ENCODE results near the gene OTULIN. TPM values are rescaled to one million over a fixed set of nuclear protein-coding genes. Genes with fewer than 3 reads are reported as not detected.

OTULIN gene
- total and polyA plus RNA-seq, 3 experiments from 2014 or later: 28.1 to 87.6 (median 86.2) TPM

GRCh38 chr5:14724633-14725032 is 60.1 kb downstream of the OTULIN start:
- H3K4me3 Mint-ChIP-seq: no peak overlapping the region
- H3K27me3 ChIP-seq (ENCODE audit: insufficient read depth, low read length, poor library complexity, severe bottlenecking): no peaks in the 10 kb centered on the region
- DNase-seq: no peak
- POLR2A ChIA-PET: no interaction called here
- no peak overlapping the region for H3K27ac ChIP-seq (ENCODE audit: low read depth, low read length)
- CTCF ChIA-PET: interaction anchor here (0.8 to 3.8 kb wide), 5 partner anchors 8 to 290 kb away, joined by 3 to 18 read pairs (median 4); no protein-coding TSS in a partner anchor
- no peaks in the 10 kb centered on the region for H3K9me3 Mint-ChIP-seq
- H3K27ac Mint-ChIP-seq: peak overlapping the region in 1 of 8 donors; percentile 42
- H3K27me3 Mint-ChIP-seq: no peaks in the 10 kb centered on the region
- no peak overlapping the region for H3K4me3 ChIP-seq (ENCODE audit: low read length)
- H3K9me3 ChIP-seq (ENCODE audit: low read length): no peaks in the 10 kb centered on the region
- H3K4me1 ChIP-seq (ENCODE audit: insufficient read depth, low read length): peaks cover 14% of the 10 kb centered on the region
- peaks cover 6% of the 10 kb centered on the region for H3K36me3 ChIP-seq (ENCODE audit: insufficient read depth, low read length)
- H3K4me1 Mint-ChIP-seq: peaks cover 10 to 39% (median 24%) of the 10 kb centered on the region in 3 donors
- peaks cover 6 to 53% (median 7%) of the 10 kb centered on the region in 3 donors for H3K36me3 Mint-ChIP-seq

DNA sequence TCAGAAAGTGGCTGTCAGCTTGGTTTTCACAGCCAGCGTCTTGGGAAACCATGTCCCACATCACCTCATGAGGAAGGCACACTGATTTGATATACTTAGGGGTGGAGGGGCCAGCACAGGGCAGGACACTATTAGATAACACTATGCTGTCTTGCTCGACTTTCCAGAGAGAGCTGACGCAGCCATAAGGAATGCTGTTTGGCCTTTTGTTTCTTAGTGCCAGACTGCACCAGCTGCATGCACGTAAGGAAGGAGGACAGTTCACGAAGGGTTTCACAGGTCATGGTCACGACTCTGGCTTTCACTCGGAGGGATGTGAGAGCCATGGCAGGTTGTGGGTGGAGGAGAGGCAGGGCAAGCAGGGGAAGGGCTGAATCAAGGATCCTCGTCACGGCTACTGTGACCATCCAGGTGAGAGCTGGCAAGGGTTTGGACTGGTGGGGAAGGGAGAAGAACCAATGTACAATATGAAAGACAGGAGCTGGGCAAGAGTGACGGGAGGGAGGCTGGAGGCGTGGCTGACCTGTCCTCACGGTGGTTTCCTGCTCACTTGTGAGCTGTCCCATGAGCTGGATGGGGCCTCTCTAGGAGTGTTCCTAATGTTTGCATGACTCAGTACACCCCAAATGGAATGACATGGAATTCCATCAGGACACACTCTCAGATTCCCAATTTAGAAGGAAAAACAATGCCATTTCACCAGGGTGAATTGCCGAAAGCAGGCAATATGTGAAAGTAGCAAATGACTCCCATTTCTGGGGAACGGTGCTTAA is 61.7 kb downstream of the OTULIN start:
- H3K4me1 Mint-ChIP-seq: peaks cover 7 to 27% (median 7%) of the 10 kb centered on the region in 3 donors
- H3K27ac Mint-ChIP-seq: peak overlapping the region in 2 of 8 donors; percentile 9 to 66
- no peaks in the 10 kb centered on the region for H3K27me3 ChIP-seq (ENCODE audit: insufficient read depth, low read length, poor library complexity, severe bottlenecking)
- no peak overlapping the region for H3K4me3 ChIP-seq (ENCODE audit: low read length)
- H3K4me1 ChIP-seq (ENCODE audit: insufficient read depth, low read length): peaks cover 2% of the 10 kb centered on the region
- peaks cover 6% of the 10 kb centered on the region for H3K36me3 ChIP-seq (ENCODE audit: insufficient read depth, low read length)
- POLR2A ChIA-PET: no interaction called here
- H3K27ac ChIP-seq (ENCODE audit: low read depth, low read length): no peak overlapping the region
- H3K36me3 Mint-ChIP-seq: peaks cover 6 to 63% (median 10%) of the 10 kb centered on the region in 3 donors
- DNase-seq: no peak
- H3K27me3 Mint-ChIP-seq: no peaks in the 10 kb centered on the region
- H3K4me3 Mint-ChIP-seq: no peak overlapping the region
- CTCF ChIA-PET: interaction anchor here (0.8 to 4.8 kb wide), 20 partner anchors 9 to 289 kb away, joined by 3 to 72 read pairs (median 4); no protein-coding TSS in a partner anchor
- no peaks in the 10 kb centered on the region for H3K9me3 Mint-ChIP-seq
- H3K9me3 ChIP-seq (ENCODE audit: low read length): no peaks in the 10 kb centered on the region

GRCh38 chr5:14727428-14727865 is 62.9 kb downstream of the OTULIN start:
- Mint-ChIP-seq H3K4me3 (no peak overlapping the region), H3K27me3 (no peaks in the 10 kb centered on the region), H3K27ac (peak overlapping the region in 4 of 8 donors; percentile 11 to 77 (median 67)), H3K36me3 (peaks cover 6 to 68% (median 13%) of the 10 kb centered on the region in 3 donors), H3K4me1 (peaks cover 5 to 19% (median 5%) of the 10 kb centered on the region in 3 donors), H3K9me3 (no peaks in the 10 kb centered on the region)
- no peak overlapping the region for H3K27ac ChIP-seq (ENCODE audit: low read depth, low read length)
- H3K27me3 ChIP-seq (ENCODE audit: insufficient read depth, low read length, poor library complexity, severe bottlenecking): no peaks in the 10 kb centered on the region
- CTCF ChIA-PET: interaction anchor here (0.6 to 4.8 kb wide), 35 partner anchors 8 to 288 kb away, joined by 3 to 72 read pairs (median 3); no protein-coding TSS in a partner anchor
- peaks cover 6% of the 10 kb centered on the region for H3K36me3 ChIP-seq (ENCODE audit: insufficient read depth, low read length)
- no peaks in the 10 kb centered on the region for H3K9me3 ChIP-seq (ENCODE audit: low read length)
- no peaks in the 10 kb centered on the region for H3K4me1 ChIP-seq (ENCODE audit: insufficient read depth, low read length)
- DNase-seq: peak; percentile 59 to 77 (median 65)
- H3K4me3 ChIP-seq (ENCODE audit: low read length): no peak overlapping the region
- POLR2A ChIA-PET: no interaction called here

GRCh38 chr5:14727928-14728458 is 63.5 kb downstream of the OTULIN start:
- POLR2A ChIA-PET: no interaction called here

DNA sequence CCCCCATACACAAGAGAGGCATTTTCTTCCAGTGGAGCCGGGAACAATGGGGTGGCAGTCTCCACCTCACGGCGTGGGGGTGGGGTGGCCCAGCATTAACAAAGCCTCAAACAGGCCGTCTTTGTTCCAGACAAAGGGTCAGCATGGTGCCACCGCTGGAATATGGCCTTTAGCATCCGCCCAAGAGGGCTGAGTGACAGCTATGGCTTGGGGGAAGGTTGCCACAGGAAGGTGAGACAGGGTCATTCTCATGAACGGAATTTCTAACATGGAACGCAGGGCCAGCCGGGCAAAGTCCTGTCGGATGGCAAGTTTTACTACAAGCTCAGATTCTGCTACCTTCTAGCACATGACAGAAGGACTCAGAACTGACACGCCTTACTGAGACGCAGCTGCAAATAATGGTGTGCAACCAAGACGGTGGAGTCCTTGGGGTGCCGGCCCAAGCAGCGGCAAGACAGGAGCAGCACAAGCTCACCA is 64.0 kb downstream of the OTULIN start:
- Mint-ChIP-seq H3K36me3 (peaks cover 6 to 73% (median 13%) of the 10 kb centered on the region in 3 donors), H3K4me1 (peaks cover 4 to 13% (median 5%) of the 10 kb centered on the region in 3 donors), H3K27ac (no peak overlapping the region), H3K27me3 (no peaks in the 10 kb centered on the region), H3K9me3 (no peaks in the 10 kb centered on the region), H3K4me3 (no peak overlapping the region)
- no peaks in the 10 kb centered on the region for H3K27me3 ChIP-seq (ENCODE audit: insufficient read depth, low read length, poor library complexity, severe bottlenecking)
- H3K27ac ChIP-seq (ENCODE audit: low read depth, low read length): no peak overlapping the region
- no peak overlapping the region for H3K4me3 ChIP-seq (ENCODE audit: low read length)
- ChIA-PET CTCF (interaction anchor here (0.7 to 4.8 kb wide), 9 partner anchors 15 to 274 kb away, joined by 3 to 72 read pairs (median 8); no protein-coding TSS in a partner anchor), POLR2A (no interaction called here)
- H3K36me3 ChIP-seq (ENCODE audit: insufficient read depth, low read length): peaks cover 12% of the 10 kb centered on the region
- no peaks in the 10 kb centered on the region for H3K4me1 ChIP-seq (ENCODE audit: insufficient read depth, low read length)
- no peak for DNase-seq
- H3K9me3 ChIP-seq (ENCODE audit: low read length): no peaks in the 10 kb centered on the region

More at GRCh38 chr5:14727928-14728458, 63.5 kb downstream of the OTULIN start:
- H3K4me1 ChIP-seq (ENCODE audit: insufficient read depth, low read length): no peaks in the 10 kb centered on the region
- no peak overlapping the region for H3K4me3 ChIP-seq (ENCODE audit: low read length)
- Mint-ChIP-seq H3K4me3 (no peak overlapping the region), H3K27me3 (no peaks in the 10 kb centered on the region), H3K27ac (peak overlapping the region in 2 of 8 donors; percentile 12 to 68), H3K9me3 (no peaks in the 10 kb centered on the region), H3K4me1 (peaks cover 4 to 14% (median 5%) of the 10 kb centered on the region in 3 donors), H3K36me3 (peaks cover 6 to 69% (median 13%) of the 10 kb centered on the region in 3 donors)
- DNase-seq: no peak
- no peaks in the 10 kb centered on the region for H3K27me3 ChIP-seq (ENCODE audit: insufficient read depth, low read length, poor library complexity, severe bottlenecking)
- H3K9me3 ChIP-seq (ENCODE audit: low read length): no peaks in the 10 kb centered on the region
- CTCF ChIA-PET: interaction anchor here (0.6 to 4.8 kb wide), 25 partner anchors 9 to 287 kb away, joined by 3 to 72 read pairs (median 4); no protein-coding TSS in a partner anchor
- H3K27ac ChIP-seq (ENCODE audit: low read depth, low read length): no peak overlapping the region
- peaks cover 10% of the 10 kb centered on the region for H3K36me3 ChIP-seq (ENCODE audit: insufficient read depth, low read length)

DNA sequence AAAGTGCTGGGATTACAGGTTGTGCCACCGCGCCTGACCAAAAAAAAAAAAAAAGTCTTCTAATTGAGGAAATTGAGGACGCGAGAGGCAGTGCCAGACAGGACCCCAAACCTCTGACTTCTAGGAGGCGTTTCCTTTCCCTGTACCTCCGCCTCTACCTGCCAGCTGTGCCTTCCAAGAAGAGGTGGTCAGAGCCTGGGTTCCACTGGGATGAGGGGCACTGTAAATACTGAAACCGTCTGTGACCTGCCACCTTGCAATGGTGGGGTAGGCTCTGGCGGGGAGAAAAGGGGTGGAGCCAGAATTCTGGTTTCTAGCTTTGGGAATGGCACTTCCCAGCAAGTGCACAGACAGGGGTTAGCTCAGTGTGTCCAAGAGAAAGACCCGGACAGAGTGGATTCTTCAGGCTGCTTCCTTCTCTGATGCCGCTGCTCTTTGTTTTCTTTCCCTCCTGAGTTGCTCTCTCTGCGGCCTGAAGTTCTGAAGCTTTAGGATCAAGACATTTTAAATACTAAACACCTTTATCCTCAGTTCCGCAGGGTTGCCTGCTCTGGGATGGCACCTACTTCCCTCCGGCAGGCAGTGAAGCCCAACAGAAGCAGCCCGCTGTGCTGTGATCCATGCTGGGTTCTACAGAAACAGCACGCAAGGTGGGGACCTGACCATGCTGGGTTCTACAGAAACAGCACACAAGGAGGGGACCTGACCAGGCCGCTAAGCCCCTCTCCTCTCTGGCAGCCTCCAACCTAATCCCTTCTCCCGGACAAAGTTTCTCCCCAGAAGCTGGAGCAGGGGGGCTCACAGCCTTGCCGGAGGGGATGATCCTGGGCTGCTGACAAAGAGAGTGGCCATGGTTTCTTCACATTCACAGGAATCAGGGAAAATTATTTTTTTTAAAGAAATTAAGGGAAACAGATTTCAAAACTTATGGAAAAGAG is 65.2 kb downstream of the OTULIN start:
- H3K4me3 ChIP-seq (ENCODE audit: low read length): no peak overlapping the region
- no peaks in the 10 kb centered on the region for H3K9me3 Mint-ChIP-seq
- ChIA-PET POLR2A (no interaction called here), CTCF (interaction anchor here (3.6 to 4.8 kb wide), 3 partner anchors 22 to 273 kb away, joined by 21 to 72 read pairs (median 32); no protein-coding TSS in a partner anchor)
- peak overlapping the region in 4 of 8 donors; percentile 55 to 66 (median 62) for H3K27ac Mint-ChIP-seq
- H3K36me3 ChIP-seq (ENCODE audit: insufficient read depth, low read length): peaks cover 12% of the 10 kb centered on the region
- peaks cover 4 to 13% (median 5%) of the 10 kb centered on the region in 3 donors for H3K4me1 Mint-ChIP-seq
- no peak overlapping the region for H3K27ac ChIP-seq (ENCODE audit: low read depth, low read length)
- H3K4me1 ChIP-seq (ENCODE audit: insufficient read depth, low read length): no peaks in the 10 kb centered on the region
- no peaks in the 10 kb centered on the region for H3K27me3 Mint-ChIP-seq
- no peaks in the 10 kb centered on the region for H3K27me3 ChIP-seq (ENCODE audit: insufficient read depth, low read length, poor library complexity, severe bottlenecking)
- no peaks in the 10 kb centered on the region for H3K9me3 ChIP-seq (ENCODE audit: low read length)
- H3K4me3 Mint-ChIP-seq: no peak overlapping the region
- H3K36me3 Mint-ChIP-seq: peaks cover 6 to 73% (median 16%) of the 10 kb centered on the region in 3 donors
- DNase-seq: no peak

DNA sequence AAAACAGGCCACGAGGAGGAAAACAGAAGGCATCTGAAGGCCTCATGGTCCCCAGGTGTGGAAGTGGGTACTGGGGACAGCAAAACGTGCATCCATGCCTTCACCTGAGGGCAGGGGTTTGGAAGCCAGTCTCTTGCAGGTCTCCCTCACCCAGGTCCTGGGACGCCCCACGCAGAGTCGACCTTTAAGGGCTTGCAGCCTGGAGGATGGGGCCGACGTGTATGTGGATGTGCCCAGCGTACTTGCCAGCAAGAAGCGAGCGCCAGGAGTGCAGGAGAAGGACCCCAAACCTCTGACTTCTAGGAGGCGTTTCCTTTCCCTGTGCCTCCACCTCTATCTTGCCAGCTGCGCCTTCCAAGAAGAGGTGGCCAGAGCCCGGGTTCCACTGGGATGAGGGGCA is 65.9 kb downstream of the OTULIN start:
- Histone ChIP-seq H3K9me3 (ENCODE audit: low read length) (no peaks in the 10 kb centered on the region), H3K4me3 (ENCODE audit: low read length) (no peak overlapping the region), H3K27me3 (ENCODE audit: insufficient read depth, low read length, poor library complexity, severe bottlenecking) (no peaks in the 10 kb centered on the region), H3K4me1 (ENCODE audit: insufficient read depth, low read length) (no peaks in the 10 kb centered on the region), H3K36me3 (ENCODE audit: insufficient read depth, low read length) (peaks cover 12% of the 10 kb centered on the region), H3K27ac (ENCODE audit: low read depth, low read length) (no peak overlapping the region)
- Mint-ChIP-seq H3K27me3 (no peaks in the 10 kb centered on the region), H3K4me1 (peaks cover 4 to 13% (median 5%) of the 10 kb centered on the region in 3 donors), H3K4me3 (no peak overlapping the region), H3K36me3 (peaks cover 6 to 72% (median 16%) of the 10 kb centered on the region in 3 donors), H3K27ac (peak overlapping the region in 3 of 8 donors; percentile 55 to 75 (median 63)), H3K9me3 (no peaks in the 10 kb centered on the region)
- ChIA-PET POLR2A (no interaction called here), CTCF (no interaction called here)
- DNase-seq: no peak

Measured in CD8-positive, alpha-beta memory T cell (primary cell).